Measurements from ENCODE around the gene ANKRD6. TPM values are rescaled to one million over a fixed set of nuclear protein-coding genes. Genes with fewer than 3 reads are reported as not detected.

ANKRD6 gene
- total RNA-seq, 1 experiment from 2014 or later: 20.5 TPM

DNA sequence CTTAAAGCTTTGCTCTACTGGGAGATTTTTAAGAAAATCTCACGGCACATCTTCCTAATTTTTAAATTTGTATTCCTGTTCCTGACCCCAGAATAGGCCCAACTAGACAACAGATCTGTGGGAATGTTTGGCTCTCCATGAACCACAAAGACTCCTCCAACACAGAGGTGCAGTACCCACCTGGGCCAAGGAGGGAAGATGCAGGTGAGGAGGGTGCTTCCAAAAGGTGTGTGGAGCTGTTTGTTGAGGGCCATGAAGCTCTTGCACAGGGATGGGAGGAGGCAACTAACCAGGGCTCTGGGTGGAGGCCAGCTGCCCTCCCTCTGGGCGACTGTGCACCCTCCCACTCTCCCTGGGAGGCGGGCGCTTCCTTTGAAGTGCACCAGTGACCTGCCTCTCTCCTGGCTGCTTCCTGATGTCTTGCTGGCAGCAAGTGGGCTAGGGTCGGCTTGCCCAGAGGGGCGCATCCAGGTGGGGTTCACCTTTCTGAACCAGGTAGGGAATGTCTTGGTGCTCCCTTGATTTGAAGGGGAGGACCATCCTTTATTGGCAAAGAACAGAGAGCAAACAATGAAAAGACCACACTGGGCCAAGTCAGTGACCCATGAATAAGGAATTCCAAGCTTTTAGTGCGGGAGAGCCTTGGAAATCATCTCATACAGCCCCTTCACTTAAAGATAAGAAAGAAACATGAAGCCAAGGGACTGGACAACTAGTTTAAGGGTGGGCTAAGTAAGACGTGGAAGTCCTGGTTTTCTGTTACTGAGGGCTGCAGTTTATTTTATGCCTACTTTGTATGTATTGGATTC lies 76.0 kb downstream of the ANKRD6 start:
- no TSS peak for BruUV-seq (replicated peaks)
- no peaks in the 10 kb centered on the region for H3K36me3 Mint-ChIP-seq (ENCODE audit: insufficient read depth, unreplicated experiment)
- ChIA-PET CTCF (no interaction called here), POLR2A (no interaction called here)
- TF ChIP-seq, protein P1, sequence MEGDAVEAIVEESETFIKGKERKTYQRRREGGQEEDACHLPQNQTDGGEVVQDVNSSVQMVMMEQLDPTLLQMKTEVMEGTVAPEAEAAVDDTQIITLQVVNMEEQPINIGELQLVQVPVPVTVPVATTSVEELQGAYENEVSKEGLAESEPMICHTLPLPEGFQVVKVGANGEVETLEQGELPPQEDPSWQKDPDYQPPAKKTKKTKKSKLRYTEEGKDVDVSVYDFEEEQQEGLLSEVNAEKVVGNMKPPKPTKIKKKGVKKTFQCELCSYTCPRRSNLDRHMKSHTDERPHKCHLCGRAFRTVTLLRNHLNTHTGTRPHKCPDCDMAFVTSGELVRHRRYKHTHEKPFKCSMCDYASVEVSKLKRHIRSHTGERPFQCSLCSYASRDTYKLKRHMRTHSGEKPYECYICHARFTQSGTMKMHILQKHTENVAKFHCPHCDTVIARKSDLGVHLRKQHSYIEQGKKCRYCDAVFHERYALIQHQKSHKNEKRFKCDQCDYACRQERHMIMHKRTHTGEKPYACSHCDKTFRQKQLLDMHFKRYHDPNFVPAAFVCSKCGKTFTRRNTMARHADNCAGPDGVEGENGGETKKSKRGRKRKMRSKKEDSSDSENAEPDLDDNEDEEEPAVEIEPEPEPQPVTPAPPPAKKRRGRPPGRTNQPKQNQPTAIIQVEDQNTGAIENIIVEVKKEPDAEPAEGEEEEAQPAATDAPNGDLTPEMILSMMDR (IDR thresholded peaks at IDR 0.05; ENCODE audit: insufficient read depth in 1 of 2, low read depth in 1 of 2, low read length in 1 of 2, severe bottlenecking in 1 of 2, unreplicated experiment in 1 of 2): no peak
- no peak for DNase-seq
- peaks cover 21% of the 10 kb centered on the region for H3K4me1 Mint-ChIP-seq (ENCODE audit: low read depth, unreplicated experiment)
- Histone ChIP-seq H3K9me3 (no peaks in the 10 kb centered on the region), H3K4me3 (ENCODE audit: low read depth, low read length) (no peak overlapping the region), H3K27me3 (replicated peaks; ENCODE audit: control insufficient read depth, insufficient read depth, low read length) (no peaks in the 10 kb centered on the region), H3K36me3 (ENCODE audit: control insufficient read depth, insufficient read depth, low read length) (no peaks in the 10 kb centered on the region), H3K4me1 (peaks cover 27% of the 10 kb centered on the region)
- H3K4me3 Mint-ChIP-seq (ENCODE audit: unreplicated experiment): no peak overlapping the region
- H3K27ac Mint-ChIP-seq (ENCODE audit: unreplicated experiment): no peak overlapping the region
- no peaks in the 10 kb centered on the region for H3K27me3 Mint-ChIP-seq (ENCODE audit: insufficient read depth, unreplicated experiment)
- intact Hi-C loops (cut with micrococcal nuclease; ENCODE audit: unreplicated experiment): no loop called here
- H3K9me3 Mint-ChIP-seq (ENCODE audit: unreplicated experiment): no peaks in the 10 kb centered on the region

DNA sequence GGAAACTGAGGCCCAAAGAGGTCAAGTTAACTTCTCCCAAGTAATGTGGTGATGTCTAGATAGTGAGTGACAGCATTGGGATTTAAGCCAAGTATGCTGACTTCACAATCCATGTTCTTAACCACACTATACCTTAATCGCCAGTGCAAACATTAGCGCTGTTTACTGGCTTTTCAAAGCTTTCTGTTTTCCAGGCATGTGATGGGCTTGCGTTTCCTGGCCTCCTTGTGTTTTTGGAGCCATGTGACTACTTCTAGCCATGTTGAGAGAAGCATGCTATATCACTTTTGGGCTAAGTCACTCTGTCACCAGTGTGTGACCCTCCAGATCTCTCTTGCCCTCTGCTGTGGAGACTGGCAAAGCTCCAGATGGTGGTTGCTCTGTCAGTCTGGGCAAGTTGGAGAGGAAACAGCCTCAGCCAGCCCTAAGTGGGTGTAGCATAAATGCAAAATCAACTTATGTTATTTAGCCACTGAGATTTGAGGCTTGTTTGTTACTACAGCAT lies 76.9 kb downstream of the ANKRD6 start:
- no peaks in the 10 kb centered on the region for H3K36me3 Mint-ChIP-seq (ENCODE audit: insufficient read depth, unreplicated experiment)
- no peaks in the 10 kb centered on the region for H3K36me3 ChIP-seq (ENCODE audit: control insufficient read depth, insufficient read depth, low read length)
- H3K9me3 ChIP-seq: no peaks in the 10 kb centered on the region
- no peak overlapping the region for H3K4me3 ChIP-seq (ENCODE audit: low read depth, low read length)
- ChIA-PET POLR2A (no interaction called here), CTCF (no interaction called here)
- intact Hi-C loops (cut with micrococcal nuclease; ENCODE audit: unreplicated experiment): no loop called here
- H3K27ac Mint-ChIP-seq (ENCODE audit: unreplicated experiment): no peak overlapping the region
- DNase-seq: no peak
- H3K27me3 Mint-ChIP-seq (ENCODE audit: insufficient read depth, unreplicated experiment): no peaks in the 10 kb centered on the region
- no peaks in the 10 kb centered on the region for H3K27me3 ChIP-seq (replicated peaks; ENCODE audit: control insufficient read depth, insufficient read depth, low read length)
- H3K9me3 Mint-ChIP-seq (ENCODE audit: unreplicated experiment): no peaks in the 10 kb centered on the region
- TF ChIP-seq, protein P1 (IDR thresholded peaks at IDR 0.05; ENCODE audit: insufficient read depth in 1 of 2, low read depth in 1 of 2, low read length in 1 of 2, severe bottlenecking in 1 of 2, unreplicated experiment in 1 of 2): no peak
- no peak overlapping the region for H3K4me3 Mint-ChIP-seq (ENCODE audit: unreplicated experiment)
- H3K4me1 Mint-ChIP-seq (ENCODE audit: low read depth, unreplicated experiment): peaks cover 20% of the 10 kb centered on the region
- H3K4me1 ChIP-seq: peaks cover 20% of the 10 kb centered on the region
- no TSS peak for BruUV-seq (replicated peaks)

DNA sequence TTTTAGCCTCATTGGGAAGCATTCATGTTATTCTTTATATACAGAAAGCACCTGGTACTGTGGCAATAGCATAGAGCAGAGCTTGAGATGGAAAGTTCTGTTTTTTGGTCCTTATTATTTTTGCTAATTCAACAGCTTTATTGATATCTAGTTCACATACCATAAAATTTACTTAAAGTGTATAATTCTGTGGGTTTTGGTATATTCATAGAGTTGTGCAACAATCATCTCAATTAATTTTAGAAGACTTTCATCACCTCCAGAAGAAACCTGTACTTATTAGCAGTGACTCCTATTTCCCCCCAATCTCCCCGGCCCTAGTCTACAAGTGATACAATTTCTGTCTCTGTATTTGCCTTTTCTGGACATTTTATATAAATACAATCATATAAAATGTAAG lies 77.4 kb downstream of the ANKRD6 start:
- H3K27me3 ChIP-seq (replicated peaks; ENCODE audit: control insufficient read depth, insufficient read depth, low read length): no peaks in the 10 kb centered on the region
- Mint-ChIP-seq H3K27me3 (ENCODE audit: insufficient read depth, unreplicated experiment) (no peaks in the 10 kb centered on the region), H3K9me3 (ENCODE audit: unreplicated experiment) (no peaks in the 10 kb centered on the region), H3K27ac (ENCODE audit: unreplicated experiment) (no peak overlapping the region), H3K4me3 (ENCODE audit: unreplicated experiment) (no peak overlapping the region), H3K4me1 (ENCODE audit: low read depth, unreplicated experiment) (peaks cover 20% of the 10 kb centered on the region), H3K36me3 (ENCODE audit: insufficient read depth, unreplicated experiment) (no peaks in the 10 kb centered on the region)
- intact Hi-C loops (cut with micrococcal nuclease; ENCODE audit: unreplicated experiment): no loop called here
- POLR2A ChIA-PET: no interaction called here
- no peak for DNase-seq
- H3K36me3 ChIP-seq (ENCODE audit: control insufficient read depth, insufficient read depth, low read length): no peaks in the 10 kb centered on the region
- H3K4me1 ChIP-seq: peaks cover 20% of the 10 kb centered on the region
- H3K4me3 ChIP-seq (ENCODE audit: low read depth, low read length): no peak overlapping the region
- BruUV-seq (replicated peaks): no TSS peak
- CTCF ChIA-PET: interaction anchor here (0.6 kb wide), 1 partner anchor 10 kb away, joined by 12 read pairs; no protein-coding TSS in a partner anchor
- TF ChIP-seq, protein P1 (IDR thresholded peaks at IDR 0.05; ENCODE audit: insufficient read depth in 1 of 2, low read depth in 1 of 2, low read length in 1 of 2, severe bottlenecking in 1 of 2, unreplicated experiment in 1 of 2): no peak
- H3K9me3 ChIP-seq: no peaks in the 10 kb centered on the region

Data from Caco-2 (cell line).